WTC11 (cell line): ENCODE data around the gene NCKIPSD. TPM values are rescaled to one million over a fixed set of nuclear protein-coding genes. Genes with fewer than 3 reads are reported as not detected.
"Not testable (repeated sequence)": the region's sequence is repeated elsewhere in the genome, so short reads cannot be mapped to it uniquely, and the experiment has no call there.

Source experiments
- ATAC-seq: fragments of 200-7000 bp; cut with Tn5 transposase; 2 replicates; pipeline ENCODE4 v1.10.0; 2021; ENCODE audit warnings: mild to moderate bottlenecking, moderate library complexity
- CTCF ChIA-PET: fragments of 300-600 bp; sonication (Branson Sonifier 250); formaldehyde crosslinking; loops from one replicate; lab custom pipeline; 2021; ENCODE audit warnings: antibody characterized with exemption; lab: Charles Lee
- POLR2A ChIA-PET: fragments of 350-600 bp; sonication (Branson Sonifier 250); formaldehyde crosslinking; loops from one replicate; lab custom pipeline; 2021; ENCODE audit warnings: antibody characterized with exemption; lab: Charles Lee
- DNase-seq: peaks from one replicate; pipeline ENCODE4 v3.0.0; 2021; ENCODE audit warnings: low spot score
- H3K27ac Mint-ChIP-seq: 2 replicates; pipeline ENCODE4 v1.8.0; 2021; ENCODE audit warnings: mixed read lengths
- H3K27me3 Mint-ChIP-seq: 2 replicates; pipeline ENCODE4 v1.8.0; 2021; ENCODE audit warnings: low read depth, mild to moderate bottlenecking, moderate library complexity, mixed read lengths
- H3K36me3 Mint-ChIP-seq: 2 replicates; pipeline ENCODE4 v1.8.0; 2021; ENCODE audit warnings: mixed read lengths
- H3K4me1 Mint-ChIP-seq: 2 replicates; pipeline ENCODE4 v1.8.0; 2022; ENCODE audit warnings: mixed read lengths
- H3K4me3 Mint-ChIP-seq: 2 replicates; pipeline ENCODE4 v1.8.0; 2021; ENCODE audit warnings: mild to moderate bottlenecking, moderate library complexity, mixed read lengths
- H3K9me3 Mint-ChIP-seq: 2 replicates; pipeline ENCODE4 v1.8.0; 2021; ENCODE audit warnings: mixed read lengths
- CBFB ChIP-seq: sonication (generic); formaldehyde crosslinking; IDR thresholded peaks from 2 replicates; pipeline ENCODE4 v1.8.1; 2022; ENCODE audit warnings: mild to moderate bottlenecking, low read depth, missing genetic modification reagents
- EMX1 ChIP-seq: fragments of 250-450 bp; sonication (Bioruptor Pico); IDR thresholded peaks from 2 replicates; pipeline ENCODE4 v1.8.0; 2021; ENCODE audit warnings: mild to moderate bottlenecking
- FOXP1 ChIP-seq: sonication (generic); formaldehyde crosslinking; IDR thresholded peaks from 2 replicates; pipeline ENCODE4 v1.8.0; 2022; ENCODE audit warnings: missing genetic modification reagents, mild to moderate bottlenecking, moderate library complexity, borderline replicate concordance
- GABPB1 ChIP-seq: sonication (generic); formaldehyde crosslinking; IDR thresholded peaks from 2 replicates; pipeline ENCODE4 v1.8.1; 2023; ENCODE audit warnings: mild to moderate bottlenecking, missing genetic modification reagents
- HMGA2 ChIP-seq: fragments of 250-450 bp; sonication (Bioruptor Pico); IDR thresholded peaks from 2 replicates; pipeline ENCODE4 v1.4.0; 2021; ENCODE audit warnings: mild to moderate bottlenecking, moderate library complexity
- MYBL2 ChIP-seq: sonication (generic); formaldehyde crosslinking; IDR thresholded peaks from 2 replicates; pipeline ENCODE4 v1.8.1; 2023; ENCODE audit warnings: mild to moderate bottlenecking, moderate library complexity, missing genetic modification reagents
- SMAD4 ChIP-seq: sonication (generic); formaldehyde crosslinking; IDR thresholded peaks from 2 replicates; pipeline ENCODE4 v1.8.0; 2022; ENCODE audit warnings: mild to moderate bottlenecking, missing genetic modification reagents
- TCF7 ChIP-seq: sonication (generic); formaldehyde crosslinking; IDR thresholded peaks from 2 replicates; pipeline ENCODE4 v1.8.0; 2022; ENCODE audit warnings: mild to moderate bottlenecking, low read depth, missing genetic modification reagents, moderate library complexity
- TEAD4 ChIP-seq: sonication (generic); formaldehyde crosslinking; IDR thresholded peaks from 2 replicates; pipeline ENCODE4 v1.8.0; 2022; ENCODE audit warnings: mild to moderate bottlenecking, missing genetic modification reagents
- ZNF396 ChIP-seq: fragments of 250-450 bp; sonication (Bioruptor Pico); IDR thresholded peaks from 2 replicates; pipeline ENCODE4 v1.8.0; 2021; ENCODE audit warnings: mild to moderate bottlenecking, moderate library complexity, borderline replicate concordance
- ZNF423 ChIP-seq: fragments of 250-450 bp; sonication (Bioruptor Pico); IDR thresholded peaks from 2 replicates; pipeline ENCODE4 v2.1.2; 2022; ENCODE audit warnings: mild to moderate bottlenecking, moderate library complexity
- total RNA-seq: library from RNA; stranded (reverse); gene quantifications from 3 replicates; pipeline ENCODE4 v1.2.3, GENCODE V29; 2021
- TF ChIP-seq, protein P1 (sequence below): sonication (generic); formaldehyde crosslinking; IDR thresholded peaks from 2 replicates; pipeline ENCODE4 v1.8.1; 2022; ENCODE audit warnings: low read depth, mild to moderate bottlenecking, moderate library complexity, missing genetic modification reagents, borderline replicate concordance
- TF ChIP-seq, protein P2 (sequence below): fragments of 250-450 bp; sonication (Bioruptor Pico); IDR thresholded peaks from 2 replicates; pipeline ENCODE4 v1.8.0; 2021; ENCODE audit warnings: mild to moderate bottlenecking
- TF ChIP-seq, protein P3 (sequence below): fragments of 250-450 bp; sonication (Bioruptor Pico); IDR thresholded peaks from 2 replicates; pipeline ENCODE4 v1.9.0; 2021; ENCODE audit warnings: mild to moderate bottlenecking, borderline replicate concordance
- TF ChIP-seq, protein P4 (sequence below): fragments of 250-450 bp; sonication (Bioruptor Pico); IDR thresholded peaks from 2 replicates; pipeline ENCODE4 v2.1.2; 2022; ENCODE audit warnings: mild to moderate bottlenecking, moderate library complexity
- TF ChIP-seq, protein P5 (sequence below): sonication (generic); formaldehyde crosslinking; IDR thresholded peaks from 2 replicates; pipeline ENCODE4 v1.8.1; 2022; ENCODE audit warnings: mild to moderate bottlenecking, missing genetic modification reagents, moderate library complexity, borderline replicate concordance

Gene NCKIPSD
- total RNA-seq, 1 experiment from 2014 or later = 40.1 TPM

DNA sequence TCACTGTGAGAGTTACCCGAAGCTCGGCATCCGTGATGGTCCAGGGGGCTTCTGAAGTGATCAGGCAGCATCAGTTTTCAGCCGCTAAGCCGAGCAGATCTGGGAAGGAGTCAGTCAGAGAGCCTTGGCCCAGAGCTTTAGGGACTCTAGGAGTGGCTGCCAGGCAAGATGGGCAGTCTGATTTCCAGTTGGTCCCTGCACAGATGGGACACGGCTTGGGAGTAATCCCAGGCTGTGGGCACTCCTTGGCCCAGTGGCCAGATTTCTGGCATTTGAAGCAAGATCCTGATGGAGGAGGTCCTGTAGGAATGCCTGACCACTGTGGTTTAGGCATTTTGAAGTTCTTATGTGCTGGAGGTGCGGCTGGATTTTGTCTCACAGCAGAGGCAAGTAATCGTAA is 41.8 kb upstream of the NCKIPSD start:
- Mint-ChIP-seq H3K4me3 (no peak overlapping the region), H3K36me3 (no peaks in the 10 kb centered on the region), H3K27me3 (peaks cover 17% of the 10 kb centered on the region), H3K9me3 (peaks cover 4% of the 10 kb centered on the region), H3K27ac (no peak overlapping the region), H3K4me1 (no peaks in the 10 kb centered on the region)
- ATAC-seq = no peak
- POLR2A ChIA-PET = no interaction called here
- TF ChIP-seq, protein P1, sequence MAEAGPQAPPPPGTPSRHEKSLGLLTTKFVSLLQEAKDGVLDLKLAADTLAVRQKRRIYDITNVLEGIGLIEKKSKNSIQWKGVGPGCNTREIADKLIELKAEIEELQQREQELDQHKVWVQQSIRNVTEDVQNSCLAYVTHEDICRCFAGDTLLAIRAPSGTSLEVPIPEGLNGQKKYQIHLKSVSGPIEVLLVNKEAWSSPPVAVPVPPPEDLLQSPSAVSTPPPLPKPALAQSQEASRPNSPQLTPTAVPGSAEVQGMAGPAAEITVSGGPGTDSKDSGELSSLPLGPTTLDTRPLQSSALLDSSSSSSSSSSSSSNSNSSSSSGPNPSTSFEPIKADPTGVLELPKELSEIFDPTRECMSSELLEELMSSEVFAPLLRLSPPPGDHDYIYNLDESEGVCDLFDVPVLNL (CRISPR knock-in tag) = no peak
- TF ChIP-seq TCF7 (CRISPR knock-in tag) (no peak), HMGA2 (no peak), MYBL2 (CRISPR knock-in tag) (no peak), TEAD4 (CRISPR knock-in tag) (no peak), ZNF396 (CRISPR knock-in tag) (no peak), CBFB (CRISPR knock-in tag) (no peak), SMAD4 (CRISPR knock-in tag) (no peak), FOXP1 (CRISPR knock-in tag) (no peak), GABPB1 (CRISPR knock-in tag) (no peak), ZNF423 (CRISPR knock-in tag) (no peak), EMX1 (CRISPR knock-in tag) (no peak)
- TF ChIP-seq, protein P2, sequence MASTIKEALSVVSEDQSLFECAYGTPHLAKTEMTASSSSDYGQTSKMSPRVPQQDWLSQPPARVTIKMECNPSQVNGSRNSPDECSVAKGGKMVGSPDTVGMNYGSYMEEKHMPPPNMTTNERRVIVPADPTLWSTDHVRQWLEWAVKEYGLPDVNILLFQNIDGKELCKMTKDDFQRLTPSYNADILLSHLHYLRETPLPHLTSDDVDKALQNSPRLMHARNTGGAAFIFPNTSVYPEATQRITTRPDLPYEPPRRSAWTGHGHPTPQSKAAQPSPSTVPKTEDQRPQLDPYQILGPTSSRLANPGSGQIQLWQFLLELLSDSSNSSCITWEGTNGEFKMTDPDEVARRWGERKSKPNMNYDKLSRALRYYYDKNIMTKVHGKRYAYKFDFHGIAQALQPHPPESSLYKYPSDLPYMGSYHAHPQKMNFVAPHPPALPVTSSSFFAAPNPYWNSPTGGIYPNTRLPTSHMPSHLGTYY (CRISPR knock-in tag) = no peak
- TF ChIP-seq, protein P3, sequence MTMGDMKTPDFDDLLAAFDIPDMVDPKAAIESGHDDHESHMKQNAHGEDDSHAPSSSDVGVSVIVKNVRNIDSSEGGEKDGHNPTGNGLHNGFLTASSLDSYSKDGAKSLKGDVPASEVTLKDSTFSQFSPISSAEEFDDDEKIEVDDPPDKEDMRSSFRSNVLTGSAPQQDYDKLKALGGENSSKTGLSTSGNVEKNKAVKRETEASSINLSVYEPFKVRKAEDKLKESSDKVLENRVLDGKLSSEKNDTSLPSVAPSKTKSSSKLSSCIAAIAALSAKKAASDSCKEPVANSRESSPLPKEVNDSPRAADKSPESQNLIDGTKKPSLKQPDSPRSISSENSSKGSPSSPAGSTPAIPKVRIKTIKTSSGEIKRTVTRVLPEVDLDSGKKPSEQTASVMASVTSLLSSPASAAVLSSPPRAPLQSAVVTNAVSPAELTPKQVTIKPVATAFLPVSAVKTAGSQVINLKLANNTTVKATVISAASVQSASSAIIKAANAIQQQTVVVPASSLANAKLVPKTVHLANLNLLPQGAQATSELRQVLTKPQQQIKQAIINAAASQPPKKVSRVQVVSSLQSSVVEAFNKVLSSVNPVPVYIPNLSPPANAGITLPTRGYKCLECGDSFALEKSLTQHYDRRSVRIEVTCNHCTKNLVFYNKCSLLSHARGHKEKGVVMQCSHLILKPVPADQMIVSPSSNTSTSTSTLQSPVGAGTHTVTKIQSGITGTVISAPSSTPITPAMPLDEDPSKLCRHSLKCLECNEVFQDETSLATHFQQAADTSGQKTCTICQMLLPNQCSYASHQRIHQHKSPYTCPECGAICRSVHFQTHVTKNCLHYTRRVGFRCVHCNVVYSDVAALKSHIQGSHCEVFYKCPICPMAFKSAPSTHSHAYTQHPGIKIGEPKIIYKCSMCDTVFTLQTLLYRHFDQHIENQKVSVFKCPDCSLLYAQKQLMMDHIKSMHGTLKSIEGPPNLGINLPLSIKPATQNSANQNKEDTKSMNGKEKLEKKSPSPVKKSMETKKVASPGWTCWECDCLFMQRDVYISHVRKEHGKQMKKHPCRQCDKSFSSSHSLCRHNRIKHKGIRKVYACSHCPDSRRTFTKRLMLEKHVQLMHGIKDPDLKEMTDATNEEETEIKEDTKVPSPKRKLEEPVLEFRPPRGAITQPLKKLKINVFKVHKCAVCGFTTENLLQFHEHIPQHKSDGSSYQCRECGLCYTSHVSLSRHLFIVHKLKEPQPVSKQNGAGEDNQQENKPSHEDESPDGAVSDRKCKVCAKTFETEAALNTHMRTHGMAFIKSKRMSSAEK = no peak
- TF ChIP-seq, protein P4, sequence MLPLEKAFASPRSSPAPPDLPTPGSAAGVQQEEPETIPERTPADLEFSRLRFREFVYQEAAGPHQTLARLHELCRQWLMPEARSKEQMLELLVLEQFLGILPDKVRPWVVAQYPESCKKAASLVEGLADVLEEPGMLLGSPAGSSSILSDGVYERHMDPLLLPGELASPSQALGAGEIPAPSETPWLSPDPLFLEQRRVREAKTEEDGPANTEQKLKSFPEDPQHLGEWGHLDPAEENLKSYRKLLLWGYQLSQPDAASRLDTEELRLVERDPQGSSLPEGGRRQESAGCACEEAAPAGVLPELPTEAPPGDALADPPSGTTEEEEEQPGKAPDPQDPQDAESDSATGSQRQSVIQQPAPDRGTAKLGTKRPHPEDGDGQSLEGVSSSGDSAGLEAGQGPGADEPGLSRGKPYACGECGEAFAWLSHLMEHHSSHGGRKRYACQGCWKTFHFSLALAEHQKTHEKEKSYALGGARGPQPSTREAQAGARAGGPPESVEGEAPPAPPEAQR (CRISPR knock-in tag) = no peak
- TF ChIP-seq, protein P5, sequence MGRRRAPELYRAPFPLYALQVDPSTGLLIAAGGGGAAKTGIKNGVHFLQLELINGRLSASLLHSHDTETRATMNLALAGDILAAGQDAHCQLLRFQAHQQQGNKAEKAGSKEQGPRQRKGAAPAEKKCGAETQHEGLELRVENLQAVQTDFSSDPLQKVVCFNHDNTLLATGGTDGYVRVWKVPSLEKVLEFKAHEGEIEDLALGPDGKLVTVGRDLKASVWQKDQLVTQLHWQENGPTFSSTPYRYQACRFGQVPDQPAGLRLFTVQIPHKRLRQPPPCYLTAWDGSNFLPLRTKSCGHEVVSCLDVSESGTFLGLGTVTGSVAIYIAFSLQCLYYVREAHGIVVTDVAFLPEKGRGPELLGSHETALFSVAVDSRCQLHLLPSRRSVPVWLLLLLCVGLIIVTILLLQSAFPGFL (CRISPR knock-in tag) = no peak
- TF ChIP-seq, all 79 proteins: peak for 0
- CTCF ChIA-PET = interaction anchor here (0.6 to 2.5 kb wide), 3 partner anchors 12 to 161 kb away, joined by 3 to 13 read pairs (median 3); no protein-coding TSS in a partner anchor
- DNase-seq = no peak

DNA sequence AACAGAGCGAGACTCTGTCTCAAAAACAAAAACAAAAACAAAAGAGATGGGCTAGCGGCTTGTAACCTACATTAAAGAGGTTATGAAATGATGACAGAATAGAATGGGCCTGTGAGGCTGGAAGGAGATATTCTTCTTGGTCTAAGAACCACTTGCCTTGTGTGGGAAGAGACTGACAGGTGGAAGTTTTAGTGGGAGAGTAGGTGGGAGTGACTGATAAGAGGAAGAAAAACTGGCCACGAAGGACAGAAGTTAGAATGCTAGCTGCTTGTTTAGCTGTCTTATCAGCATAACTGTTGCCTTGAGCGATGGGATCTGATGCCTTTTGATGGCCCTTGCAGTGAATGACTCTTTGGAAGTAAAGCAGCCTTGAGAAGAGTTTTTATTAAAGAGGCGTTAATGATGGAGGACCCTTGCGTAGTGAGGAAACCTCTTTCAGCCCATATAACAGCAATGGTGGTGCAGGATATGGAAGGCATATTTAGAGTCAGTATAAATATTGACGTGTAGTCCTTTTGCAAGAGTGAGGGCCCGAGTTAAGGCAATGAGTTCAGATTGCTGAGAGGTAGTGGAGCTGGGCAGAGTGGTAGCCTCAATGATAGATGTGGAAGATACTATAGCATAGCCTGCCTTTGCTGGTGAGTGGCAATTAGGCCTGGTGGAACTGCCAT is 39.6 kb upstream of the NCKIPSD start:
- POLR2A ChIA-PET = interaction anchor here (0.5 to 0.6 kb wide), 2 partner anchors 13 to 56 kb away, joined by 6 to 7 read pairs; no protein-coding TSS in a partner anchor
- CTCF ChIA-PET = not testable (repeated sequence)

More for the DNA sequence above, 39.6 kb upstream of the NCKIPSD start:
- not testable (repeated sequence) for ATAC-seq, H3K27ac Mint-ChIP-seq, H3K4me3 Mint-ChIP-seq, H3K9me3 Mint-ChIP-seq, H3K36me3 Mint-ChIP-seq, DNase-seq, H3K4me1 Mint-ChIP-seq
- peaks cover 12% of the 10 kb centered on the region for H3K27me3 Mint-ChIP-seq
